ENCODE measurements around the gene KRTAP12-1. TPM values are rescaled to one million over a fixed set of nuclear protein-coding genes. Genes with fewer than 3 reads are reported as not detected.
"Not testable (repeated sequence)": the region's sequence is repeated elsewhere in the genome, so short reads cannot be mapped to it uniquely, and the experiment has no call there.

Gene KRTAP12-1
- total RNA-seq, 2 experiments from 2014 or later = not detected

DNA sequence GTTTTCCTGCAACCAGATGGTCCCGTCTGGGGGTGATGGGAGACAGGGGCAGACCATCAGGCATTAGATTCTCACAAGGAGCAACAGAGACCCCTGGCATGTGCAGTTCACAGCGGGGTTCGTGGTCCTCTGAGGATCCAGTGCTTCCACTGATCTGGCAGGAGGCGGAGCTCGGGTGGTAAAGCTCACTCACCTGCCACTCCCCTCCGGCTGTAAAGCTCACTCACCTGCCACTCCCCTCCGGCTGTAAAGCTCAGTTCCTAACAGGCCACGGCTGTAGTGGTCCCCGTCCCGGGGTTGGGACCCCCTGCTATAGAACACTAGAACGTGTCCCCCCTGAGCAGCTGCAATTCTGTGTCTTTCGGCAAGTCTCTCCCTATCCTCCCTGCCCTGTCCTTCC is 19.6 kb upstream of the KRTAP12-1 start:
- H3K9me3 Mint-ChIP-seq = peaks cover 9% of the 10 kb centered on the region
- POLR2A ChIA-PET = no interaction called here
- peaks cover 8% of the 10 kb centered on the region for H3K36me3 Mint-ChIP-seq
- H3K4me1 Mint-ChIP-seq (ENCODE audit: low read depth) = no peaks in the 10 kb centered on the region
- CTCF ChIA-PET = no interaction called here
- DNase-seq = no peak
- H3K27ac Mint-ChIP-seq = no peak overlapping the region
- intact Hi-C loops (cut with micrococcal nuclease) = no loop called here
- no peak overlapping the region for H3K4me3 Mint-ChIP-seq
- peaks cover 74% of the 10 kb centered on the region for H3K27me3 Mint-ChIP-seq

DNA sequence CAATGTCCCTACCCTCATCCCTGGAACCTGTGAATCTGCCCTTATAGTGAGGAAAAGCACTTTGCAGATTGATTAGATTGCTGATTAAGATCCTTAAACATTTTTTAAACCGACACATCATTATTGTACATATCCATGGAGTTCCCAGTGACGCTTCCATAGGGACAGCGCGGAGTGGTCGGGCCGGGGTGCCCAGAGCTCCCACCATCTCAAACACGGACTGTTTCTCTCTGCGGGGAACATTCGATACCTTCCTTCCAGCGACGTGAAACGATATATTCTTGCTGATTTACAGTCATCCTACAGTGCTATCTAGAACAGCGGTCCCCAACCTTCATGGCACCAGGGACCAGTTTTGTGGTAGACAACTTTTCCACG is 19.0 kb upstream of the KRTAP12-1 start:
- H3K4me1 Mint-ChIP-seq (ENCODE audit: low read depth) = no peaks in the 10 kb centered on the region
- H3K9me3 Mint-ChIP-seq = peaks cover 7% of the 10 kb centered on the region
- no peak overlapping the region for H3K4me3 Mint-ChIP-seq
- intact Hi-C loops (cut with micrococcal nuclease) = no loop called here
- H3K36me3 Mint-ChIP-seq = peaks cover 7% of the 10 kb centered on the region
- no peak overlapping the region for H3K27ac Mint-ChIP-seq
- peaks cover 75% of the 10 kb centered on the region for H3K27me3 Mint-ChIP-seq
- ChIA-PET POLR2A (no interaction called here), CTCF (no interaction called here)
- no peak for DNase-seq

DNA sequence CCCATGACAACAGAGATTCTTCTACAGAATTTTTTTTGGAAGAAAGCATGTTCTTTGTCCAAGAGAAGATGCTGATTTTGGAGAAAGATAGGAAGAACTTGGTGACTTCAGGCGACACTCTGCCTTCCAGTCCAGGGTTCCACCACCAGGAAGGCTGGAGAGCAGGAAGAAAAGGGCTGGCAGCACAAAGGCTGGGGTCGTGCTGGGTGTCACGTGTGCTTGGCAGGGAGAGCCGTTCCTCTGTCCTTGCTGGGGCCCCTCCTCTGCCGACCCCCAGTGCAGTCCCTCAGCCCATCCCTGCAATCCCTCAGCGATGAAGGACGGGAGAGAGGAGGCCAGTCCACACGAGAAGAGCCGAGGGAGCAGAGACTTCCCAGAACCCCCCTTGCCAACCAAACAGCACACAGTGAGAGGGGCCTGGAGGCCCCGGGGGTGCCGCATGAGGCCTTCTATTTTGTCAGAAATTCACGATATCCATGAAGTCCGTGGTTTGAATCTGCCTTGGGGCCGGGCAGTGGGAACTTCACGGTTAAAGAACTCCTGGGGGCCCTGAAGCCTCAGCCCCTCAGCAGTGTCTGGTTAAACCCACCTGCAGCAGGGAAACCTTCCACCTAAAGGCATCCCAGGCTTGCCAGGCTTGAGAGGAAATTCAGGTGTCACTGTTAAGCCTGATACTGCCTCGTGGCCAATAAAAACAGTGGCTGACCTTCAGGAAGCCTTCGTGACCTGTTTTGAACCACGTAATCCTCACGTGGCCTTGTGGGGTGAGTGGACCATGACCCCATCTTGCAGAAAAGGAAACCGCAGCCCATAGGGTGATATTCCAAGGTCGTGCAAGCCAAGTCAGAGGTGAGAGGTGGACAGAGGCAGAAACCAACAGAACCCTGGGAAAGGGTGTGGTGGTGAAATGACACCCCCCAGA is 18.4 kb upstream of the KRTAP12-1 start:
- DNase-seq = no peak
- intact Hi-C loops (cut with micrococcal nuclease) = no loop called here
- peaks cover 2% of the 10 kb centered on the region for H3K9me3 Mint-ChIP-seq
- H3K4me3 Mint-ChIP-seq = no peak overlapping the region
- peaks cover 3% of the 10 kb centered on the region for H3K36me3 Mint-ChIP-seq
- CTCF ChIA-PET = interaction anchor here (1.2 kb wide), 1 partner anchor 43 kb away, joined by 3 read pairs; the partner anchor contains the start of gene KRTAP12-3
- no peak overlapping the region for H3K27ac Mint-ChIP-seq
- H3K4me1 Mint-ChIP-seq (ENCODE audit: low read depth) = no peaks in the 10 kb centered on the region
- peaks cover 72% of the 10 kb centered on the region for H3K27me3 Mint-ChIP-seq
- POLR2A ChIA-PET = no interaction called here

DNA sequence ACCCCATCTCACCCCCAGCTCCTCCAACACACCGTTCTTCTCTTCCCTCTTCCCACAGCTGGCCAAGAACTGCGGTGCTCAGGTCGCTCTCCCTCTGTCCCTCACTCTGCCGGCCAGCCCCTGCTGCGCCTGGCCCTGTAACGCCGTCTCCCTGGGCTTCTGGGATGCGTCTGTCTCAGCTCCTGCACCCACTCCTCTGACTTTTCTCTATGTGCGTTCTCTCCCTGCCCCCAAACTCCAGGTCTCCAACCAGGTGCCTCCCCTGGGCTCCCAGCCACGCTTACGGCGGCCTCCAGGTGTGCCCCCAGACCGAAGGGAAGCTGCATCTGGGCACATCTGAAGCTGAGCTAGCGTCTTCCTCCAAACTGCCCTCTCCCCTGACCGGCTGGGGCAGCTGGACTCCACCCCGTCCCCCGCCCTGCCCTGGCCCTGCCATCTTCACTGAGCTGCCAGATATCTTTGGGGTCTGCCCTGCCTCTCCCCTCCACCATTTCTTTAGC is 17.6 kb upstream of the KRTAP12-1 start:
- ChIA-PET CTCF (interaction anchor here (1.2 kb wide), 1 partner anchor 42 kb away, joined by 3 read pairs; the partner anchor contains the start of gene KRTAP12-3), POLR2A (no interaction called here)
- Mint-ChIP-seq H3K27ac (no peak overlapping the region), H3K9me3 (no peaks in the 10 kb centered on the region), H3K27me3 (peaks cover 64% of the 10 kb centered on the region), H3K36me3 (no peaks in the 10 kb centered on the region), H3K4me1 (ENCODE audit: low read depth) (peaks cover 1% of the 10 kb centered on the region), H3K4me3 (no peak overlapping the region)
- intact Hi-C loops (cut with micrococcal nuclease) = no loop called here
- DNase-seq = no peak

DNA sequence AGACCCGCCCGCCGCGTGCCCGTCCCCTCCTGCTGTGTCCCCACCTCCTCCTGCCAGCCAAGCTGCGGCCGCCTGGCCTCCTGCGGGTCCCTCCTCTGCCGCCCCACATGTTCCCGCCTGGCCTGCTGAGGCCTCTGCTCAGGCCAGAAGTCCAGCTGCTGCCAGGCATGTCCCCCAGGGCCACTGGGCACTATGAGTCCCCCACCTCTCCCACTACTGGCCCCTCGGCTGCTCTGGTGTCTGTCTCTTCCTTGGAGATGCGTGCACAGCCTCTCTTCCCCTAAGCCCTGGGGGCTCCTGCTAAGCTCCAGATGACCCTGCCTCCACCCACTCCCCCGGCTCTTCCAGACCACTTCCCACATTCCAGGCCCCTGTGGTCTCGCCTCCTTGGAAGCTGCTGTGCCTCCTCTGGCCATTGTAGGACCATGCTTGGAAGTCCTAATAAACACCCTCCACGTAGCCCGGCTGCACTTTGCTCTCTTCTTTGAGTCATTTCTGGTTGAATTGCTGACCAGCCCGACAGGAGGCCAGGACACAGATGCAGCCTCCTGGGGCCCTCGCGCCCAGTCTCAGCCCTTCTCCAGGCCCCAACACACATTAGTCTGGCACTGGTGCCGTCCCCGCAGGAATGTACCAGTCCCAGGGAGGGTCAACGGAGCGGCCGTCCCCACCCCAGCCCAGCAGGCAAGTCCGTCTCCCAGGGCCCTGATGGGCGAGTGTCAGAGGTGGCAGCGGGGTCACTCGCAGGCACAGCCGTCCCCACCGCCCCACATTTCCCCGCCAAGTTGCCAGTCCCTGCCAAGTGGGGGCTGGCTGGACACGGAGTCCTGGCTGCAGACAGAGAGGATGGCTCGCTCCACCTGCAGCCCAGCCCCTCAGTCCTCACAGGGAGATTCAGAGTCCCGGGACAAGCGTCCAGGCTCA is 16.1 kb upstream of the KRTAP12-1 start:
- Mint-ChIP-seq H3K27ac (no peak overlapping the region), H3K4me1 (ENCODE audit: low read depth) (peaks cover 3% of the 10 kb centered on the region), H3K9me3 (peaks cover 6% of the 10 kb centered on the region), H3K36me3 (peaks cover under 1% of the 10 kb centered on the region), H3K27me3 (peaks cover 58% of the 10 kb centered on the region), H3K4me3 (no peak overlapping the region)
- intact Hi-C loops (cut with micrococcal nuclease) = no loop called here
- CTCF ChIA-PET = no interaction called here
- no peak for DNase-seq
- POLR2A ChIA-PET = no interaction called here

DNA sequence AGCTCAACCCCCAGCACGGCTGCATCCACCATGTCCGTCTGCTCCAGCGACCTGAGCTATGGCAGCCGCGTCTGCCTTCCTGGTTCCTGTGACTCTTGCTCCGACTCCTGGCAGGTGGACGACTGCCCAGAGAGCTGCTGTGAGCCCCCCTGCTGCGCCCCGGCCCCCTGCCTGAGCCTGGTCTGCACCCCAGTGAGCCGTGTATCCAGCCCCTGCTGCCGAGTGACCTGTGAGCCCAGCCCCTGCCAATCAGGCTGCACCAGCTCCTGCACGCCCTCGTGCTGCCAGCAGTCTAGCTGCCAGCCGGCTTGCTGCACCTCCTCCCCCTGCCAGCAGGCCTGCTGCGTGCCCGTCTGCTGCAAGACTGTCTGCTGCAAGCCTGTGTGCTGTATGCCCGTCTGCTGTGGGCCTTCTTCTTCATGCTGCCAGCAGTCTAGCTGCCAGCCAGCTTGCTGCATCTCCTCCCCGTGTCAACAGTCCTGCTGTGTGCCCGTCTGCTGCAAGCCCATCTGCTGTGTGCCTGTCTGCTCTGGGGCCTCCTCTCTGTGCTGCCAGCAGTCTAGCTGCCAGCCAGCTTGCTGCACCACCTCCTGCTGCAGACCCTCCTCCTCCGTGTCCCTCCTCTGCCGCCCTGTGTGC is 15.3 kb upstream of the KRTAP12-1 start, which contains the start of gene KRTAP10-12:
Gene KRTAP10-12, plus strand, starts transcription at position 1 of the 639 bp plus-strand sequence. Its CDS starts 30 bp downstream, at position 31.
- DNase-seq; H3K27ac Mint-ChIP-seq; H3K4me3 Mint-ChIP-seq; intact Hi-C loops (cut with micrococcal nuclease); H3K36me3 Mint-ChIP-seq; H3K4me1 Mint-ChIP-seq (ENCODE audit: low read depth): not testable (repeated sequence)
- peaks cover 50% of the 10 kb centered on the region for H3K27me3 Mint-ChIP-seq
- peaks cover 14% of the 10 kb centered on the region for H3K9me3 Mint-ChIP-seq
- POLR2A ChIA-PET = interaction anchor here (0.6 kb wide), 1 partner anchor 645 kb away, joined by 4 read pairs; no protein-coding TSS in a partner anchor
- CTCF ChIA-PET = interaction anchor here (1.0 kb wide), 1 partner anchor 96 kb away, joined by 4 read pairs; no protein-coding TSS in a partner anchor

DNA sequence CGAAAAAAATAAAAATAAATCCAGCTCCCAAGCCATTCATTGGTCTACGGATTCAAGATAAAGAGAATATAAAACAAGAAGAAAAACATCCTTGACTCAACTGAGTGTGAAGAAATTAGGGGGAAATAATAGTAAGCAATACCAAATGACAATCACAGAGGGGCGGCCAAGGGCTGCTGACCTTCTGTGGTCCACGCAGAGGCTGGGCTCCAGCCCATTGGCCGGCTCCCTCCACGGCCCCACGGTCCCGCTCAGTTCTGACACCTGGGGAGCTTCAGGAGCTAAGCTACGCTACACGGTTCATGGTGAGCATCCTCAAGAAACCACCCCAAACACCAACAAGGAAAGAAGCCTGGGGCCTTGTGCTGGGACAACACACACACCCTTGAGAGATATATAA is 14.6 kb upstream of the KRTAP12-1 start:
- H3K27me3 Mint-ChIP-seq = peaks cover 45% of the 10 kb centered on the region
- peaks cover 6% of the 10 kb centered on the region for H3K4me1 Mint-ChIP-seq (ENCODE audit: low read depth)
- H3K27ac Mint-ChIP-seq = no peak overlapping the region
- H3K4me3 Mint-ChIP-seq = no peak overlapping the region
- POLR2A ChIA-PET = interaction anchor here (0.6 kb wide), 1 partner anchor 646 kb away, joined by 4 read pairs; no protein-coding TSS in a partner anchor
- intact Hi-C loops (cut with micrococcal nuclease) = no loop called here
- no peak for DNase-seq
- H3K9me3 Mint-ChIP-seq = peaks cover 17% of the 10 kb centered on the region
- peaks cover 8% of the 10 kb centered on the region for H3K36me3 Mint-ChIP-seq
- CTCF ChIA-PET = interaction anchor here (0.6 to 1.0 kb wide), 2 partner anchors 46 to 97 kb away, joined by 3 to 4 read pairs; no protein-coding TSS in a partner anchor

DNA sequence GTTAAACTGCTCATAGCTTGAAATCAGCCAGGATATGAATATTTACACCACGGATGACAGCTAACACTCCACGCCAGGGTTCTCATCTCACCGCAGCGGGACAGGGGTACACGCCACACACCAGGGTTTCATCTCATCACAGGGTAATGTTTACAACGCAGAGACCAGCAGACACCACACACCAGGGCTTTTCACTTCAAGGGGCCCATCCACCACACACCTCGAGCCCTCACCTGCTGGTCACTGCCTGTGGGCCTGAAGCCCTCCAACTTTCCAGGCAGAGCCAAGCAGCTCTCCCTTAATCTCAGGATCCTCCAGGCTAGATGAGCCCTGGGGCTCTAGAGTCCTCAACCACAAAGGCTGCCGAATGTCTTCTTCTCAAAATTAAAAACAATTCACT is 13.7 kb upstream of the KRTAP12-1 start:
- POLR2A ChIA-PET = no interaction called here
- Mint-ChIP-seq H3K9me3 (peaks cover 17% of the 10 kb centered on the region), H3K36me3 (peaks cover 8% of the 10 kb centered on the region), H3K4me3 (no peak overlapping the region), H3K27ac (no peak overlapping the region), H3K27me3 (peaks cover 39% of the 10 kb centered on the region), H3K4me1 (ENCODE audit: low read depth) (peaks cover 6% of the 10 kb centered on the region)
- intact Hi-C loops (cut with micrococcal nuclease) = no loop called here
- DNase-seq = no peak
- CTCF ChIA-PET = no interaction called here

DNA sequence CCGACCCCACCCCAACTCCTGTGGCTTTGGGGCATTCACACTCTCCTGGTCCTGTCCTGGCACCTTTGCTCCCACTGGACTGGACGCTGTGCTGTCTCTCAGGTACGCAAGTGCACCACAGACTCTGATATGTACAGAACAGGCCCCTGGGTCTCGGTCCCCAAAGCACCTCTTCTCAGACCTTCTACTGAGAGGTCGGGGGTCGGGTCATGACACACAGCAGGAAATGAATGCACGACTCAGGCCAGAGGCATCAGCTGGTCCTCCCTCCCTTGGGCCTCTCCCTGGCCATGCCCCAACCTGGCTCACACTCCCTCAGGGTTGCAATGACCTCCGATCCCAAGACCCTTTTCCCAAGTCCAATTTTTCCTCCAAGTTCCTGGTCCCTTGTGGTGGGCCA is 13.2 kb upstream of the KRTAP12-1 start:
- H3K9me3 Mint-ChIP-seq = peaks cover 17% of the 10 kb centered on the region
- DNase-seq = no peak
- intact Hi-C loops (cut with micrococcal nuclease) = no loop called here
- no peak overlapping the region for H3K27ac Mint-ChIP-seq
- ChIA-PET POLR2A (no interaction called here), CTCF (no interaction called here)
- peaks cover 8% of the 10 kb centered on the region for H3K36me3 Mint-ChIP-seq
- H3K4me3 Mint-ChIP-seq = no peak overlapping the region
- H3K4me1 Mint-ChIP-seq (ENCODE audit: low read depth) = peaks cover 6% of the 10 kb centered on the region
- peaks cover 37% of the 10 kb centered on the region for H3K27me3 Mint-ChIP-seq

DNA sequence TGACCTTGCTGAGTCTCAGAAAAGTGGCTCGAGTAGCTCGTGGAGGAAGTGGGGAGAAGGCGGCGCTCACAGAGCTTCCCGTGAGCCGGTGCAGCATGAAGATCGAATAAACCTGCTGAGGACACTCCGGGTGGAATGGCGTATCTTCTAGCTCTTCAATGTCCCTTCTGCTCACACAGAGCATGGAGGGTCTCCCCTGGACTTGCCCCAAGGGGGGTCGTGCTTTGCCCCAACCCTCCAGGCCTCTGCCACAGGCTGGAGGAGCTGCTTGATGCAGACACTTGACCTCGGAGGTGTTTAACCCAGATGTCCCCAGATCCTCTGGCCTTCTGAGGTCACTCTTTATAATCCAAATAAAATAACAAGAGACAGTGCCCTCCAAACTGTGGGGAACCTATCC is 12.8 kb upstream of the KRTAP12-1 start:
- ChIA-PET POLR2A (no interaction called here), CTCF (no interaction called here)
- no peak for DNase-seq
- H3K27ac Mint-ChIP-seq = no peak overlapping the region
- intact Hi-C loops (cut with micrococcal nuclease) = no loop called here
- peaks cover 33% of the 10 kb centered on the region for H3K27me3 Mint-ChIP-seq
- H3K9me3 Mint-ChIP-seq = peaks cover 17% of the 10 kb centered on the region
- peaks cover 8% of the 10 kb centered on the region for H3K36me3 Mint-ChIP-seq
- no peak overlapping the region for H3K4me3 Mint-ChIP-seq
- H3K4me1 Mint-ChIP-seq (ENCODE audit: low read depth) = peaks cover 6% of the 10 kb centered on the region

DNA sequence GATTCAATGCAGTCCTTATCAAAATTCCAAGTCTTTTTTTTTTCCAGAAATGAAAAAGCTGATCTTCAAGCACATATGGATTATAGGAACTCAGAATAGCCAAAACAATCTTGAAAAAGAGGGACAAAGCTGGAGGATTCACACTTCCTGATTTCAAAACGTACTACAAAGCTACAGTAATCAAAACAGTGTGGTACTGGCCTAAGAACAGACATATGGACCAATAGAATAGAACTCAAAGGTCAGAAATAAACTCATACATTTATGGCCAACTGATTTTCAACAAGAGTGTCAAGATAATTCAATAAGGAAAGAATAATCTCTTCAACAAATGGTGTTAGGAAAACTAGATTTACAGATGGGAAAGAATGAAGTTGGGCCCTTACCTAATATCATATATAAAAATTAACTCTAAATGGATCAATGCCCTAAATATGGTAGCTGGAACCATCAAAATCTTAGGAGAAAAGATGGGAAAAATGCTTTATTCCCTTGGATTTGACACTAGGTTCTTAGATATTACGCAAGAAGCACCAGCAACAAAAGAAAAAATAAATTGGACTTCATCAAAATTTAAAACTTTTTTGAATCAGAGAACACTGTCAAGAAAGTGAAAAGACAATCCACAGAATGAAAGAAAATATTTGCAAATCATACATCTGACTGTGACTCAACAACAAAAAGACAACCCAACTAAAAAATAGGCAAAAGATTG is 11.0 kb upstream of the KRTAP12-1 start:
- Mint-ChIP-seq H3K9me3 (peaks cover 17% of the 10 kb centered on the region), H3K27me3 (peaks cover 20% of the 10 kb centered on the region), H3K36me3 (peaks cover 8% of the 10 kb centered on the region), H3K4me3 (no peak overlapping the region), H3K27ac (no peak overlapping the region), H3K4me1 (ENCODE audit: low read depth) (peaks cover 6% of the 10 kb centered on the region)
- no peak for DNase-seq
- ChIA-PET CTCF (no interaction called here), POLR2A (no interaction called here)
- intact Hi-C loops (cut with micrococcal nuclease) = no loop called here
